ENCODE measurements around the gene ETV5.

Gene ETV5

DNA sequence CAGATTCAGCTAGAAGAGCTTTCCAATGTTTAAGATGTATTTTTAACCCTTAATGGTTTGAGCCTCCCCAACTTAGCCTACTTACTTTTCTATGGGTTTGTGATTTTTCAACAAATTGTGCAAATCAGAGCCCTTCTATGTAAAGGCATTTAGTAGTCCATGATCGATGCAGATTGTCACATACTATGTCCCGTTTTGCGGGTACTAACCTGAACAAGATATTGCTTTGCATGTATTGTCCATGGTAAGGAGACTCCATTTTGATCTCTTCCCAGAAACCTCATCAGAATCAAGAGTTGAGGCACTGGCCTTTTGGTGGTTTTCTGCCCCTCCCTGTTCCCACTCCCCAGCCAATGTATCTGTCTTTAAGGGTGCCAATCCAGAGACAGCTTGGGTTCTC, 60.8 kb downstream of the ETV5 start:
- H3K27ac ChIP-seq: no peak overlapping the region
- TF ChIP-seq, protein P1, sequence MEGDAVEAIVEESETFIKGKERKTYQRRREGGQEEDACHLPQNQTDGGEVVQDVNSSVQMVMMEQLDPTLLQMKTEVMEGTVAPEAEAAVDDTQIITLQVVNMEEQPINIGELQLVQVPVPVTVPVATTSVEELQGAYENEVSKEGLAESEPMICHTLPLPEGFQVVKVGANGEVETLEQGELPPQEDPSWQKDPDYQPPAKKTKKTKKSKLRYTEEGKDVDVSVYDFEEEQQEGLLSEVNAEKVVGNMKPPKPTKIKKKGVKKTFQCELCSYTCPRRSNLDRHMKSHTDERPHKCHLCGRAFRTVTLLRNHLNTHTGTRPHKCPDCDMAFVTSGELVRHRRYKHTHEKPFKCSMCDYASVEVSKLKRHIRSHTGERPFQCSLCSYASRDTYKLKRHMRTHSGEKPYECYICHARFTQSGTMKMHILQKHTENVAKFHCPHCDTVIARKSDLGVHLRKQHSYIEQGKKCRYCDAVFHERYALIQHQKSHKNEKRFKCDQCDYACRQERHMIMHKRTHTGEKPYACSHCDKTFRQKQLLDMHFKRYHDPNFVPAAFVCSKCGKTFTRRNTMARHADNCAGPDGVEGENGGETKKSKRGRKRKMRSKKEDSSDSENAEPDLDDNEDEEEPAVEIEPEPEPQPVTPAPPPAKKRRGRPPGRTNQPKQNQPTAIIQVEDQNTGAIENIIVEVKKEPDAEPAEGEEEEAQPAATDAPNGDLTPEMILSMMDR (IDR thresholded peaks at IDR 0.05): no peak
- TF ChIP-seq ZFX (IDR thresholded peaks at IDR 0.05; ENCODE audit: borderline replicate concordance): no peak

DNA sequence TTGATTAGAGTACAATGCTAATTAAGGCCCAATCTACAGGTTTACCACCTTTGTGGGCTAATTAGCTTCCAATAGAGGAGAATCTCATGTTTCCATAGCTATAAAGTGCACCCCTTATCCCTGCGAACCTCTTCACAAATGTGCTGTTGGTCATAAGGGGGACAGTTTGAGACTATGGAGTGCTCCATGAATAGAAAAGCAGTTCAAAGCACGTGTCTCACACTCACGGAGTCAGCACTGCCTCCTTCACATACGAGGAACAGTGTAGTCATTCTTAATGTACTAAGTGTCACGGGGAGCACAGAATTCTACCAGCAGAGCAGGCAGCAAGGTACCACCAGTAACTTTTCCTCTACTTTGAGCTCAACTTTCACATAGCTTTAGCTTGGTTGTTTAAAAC, 62.1 kb downstream of the ETV5 start:
- TF ChIP-seq ZFX (IDR thresholded peaks at IDR 0.05; ENCODE audit: borderline replicate concordance): no peak
- TF ChIP-seq, protein P1 (IDR thresholded peaks at IDR 0.05): no peak

DNA sequence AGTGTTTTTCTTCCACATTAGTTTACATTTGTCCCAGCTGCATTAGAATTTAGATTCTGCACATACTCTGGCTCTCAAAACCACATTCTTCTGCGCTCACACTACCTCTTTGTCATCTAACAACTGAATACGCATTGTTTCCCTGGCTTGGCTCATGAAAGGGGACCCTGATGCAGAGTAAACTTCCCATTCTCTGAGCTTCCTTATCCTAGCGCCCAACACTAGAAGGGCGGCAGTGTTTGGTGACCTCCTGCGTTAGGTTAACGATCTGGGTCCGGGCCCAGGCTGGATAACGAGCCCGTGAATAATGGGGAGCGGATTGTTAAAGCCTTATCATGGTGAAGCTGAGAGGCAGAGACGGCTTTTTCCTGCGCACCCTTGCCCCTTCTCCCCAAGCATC, 63.9 kb downstream of the ETV5 start:
- TF ChIP-seq, protein P1 (IDR thresholded peaks at IDR 0.05): no peak
- H3K27ac ChIP-seq: no peak overlapping the region

More for the DNA sequence above, 62.1 kb downstream of the ETV5 start:
- no peak overlapping the region for H3K27ac ChIP-seq

DNA sequence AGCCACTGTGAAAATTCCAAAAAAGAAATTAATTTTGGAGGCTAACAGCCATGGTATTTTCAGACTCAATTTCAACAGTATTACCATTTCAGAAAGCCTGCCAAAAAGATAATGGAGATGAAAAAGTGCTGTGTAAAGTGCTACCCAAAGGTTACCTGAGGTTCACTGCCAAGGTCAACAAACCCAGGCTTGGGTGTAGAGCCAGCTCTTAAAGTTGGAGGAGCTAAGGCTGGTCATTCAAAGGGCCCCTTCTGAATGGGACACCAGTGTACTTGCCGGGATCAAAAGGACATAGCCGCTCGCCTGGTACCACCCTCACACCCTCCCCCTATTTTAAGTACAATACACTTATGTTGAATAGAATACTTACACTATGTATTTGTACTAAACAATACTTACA, 64.5 kb downstream of the ETV5 start:
- H3K27ac ChIP-seq: no peak overlapping the region
- TF ChIP-seq ZFX (IDR thresholded peaks at IDR 0.05; ENCODE audit: borderline replicate concordance): no peak
- TF ChIP-seq, protein P1 (IDR thresholded peaks at IDR 0.05): no peak

DNA sequence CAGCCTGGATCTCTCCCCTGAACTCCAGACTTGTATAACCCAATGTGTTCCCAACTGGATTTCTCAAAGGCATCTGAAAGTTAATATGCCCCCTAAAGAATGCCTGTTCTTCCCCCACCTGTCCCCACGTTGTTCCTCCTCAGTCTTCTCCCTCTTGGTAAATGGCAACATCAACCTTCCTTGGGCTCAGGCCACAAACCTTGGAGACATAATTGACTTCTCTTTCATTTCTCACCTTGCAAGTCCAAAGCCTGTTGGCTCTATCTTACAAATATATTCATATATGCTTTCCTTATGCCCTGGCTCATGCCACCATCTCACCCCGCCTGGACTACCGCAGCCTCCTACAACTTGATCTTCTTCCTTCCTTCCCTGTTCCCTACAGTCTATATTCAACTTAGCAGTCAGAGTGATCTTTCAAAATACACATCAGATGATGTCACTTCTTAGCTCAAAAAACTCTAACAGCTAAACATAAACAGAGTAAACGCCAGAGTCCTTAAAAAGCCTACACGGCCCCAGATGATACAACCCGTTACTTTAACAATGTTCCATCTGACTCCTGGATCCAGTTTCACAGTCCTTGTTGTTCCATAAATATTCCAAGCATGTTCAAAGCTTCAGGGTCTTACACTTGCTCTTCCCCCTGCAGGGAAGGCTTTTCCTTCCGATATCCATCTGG, 66.2 kb downstream of the ETV5 start:
- no peak for TF ChIP-seq ZFX (IDR thresholded peaks at IDR 0.05; ENCODE audit: borderline replicate concordance)
- TF ChIP-seq, protein P1 (IDR thresholded peaks at IDR 0.05): no peak
- H3K27ac ChIP-seq: no peak overlapping the region

DNA sequence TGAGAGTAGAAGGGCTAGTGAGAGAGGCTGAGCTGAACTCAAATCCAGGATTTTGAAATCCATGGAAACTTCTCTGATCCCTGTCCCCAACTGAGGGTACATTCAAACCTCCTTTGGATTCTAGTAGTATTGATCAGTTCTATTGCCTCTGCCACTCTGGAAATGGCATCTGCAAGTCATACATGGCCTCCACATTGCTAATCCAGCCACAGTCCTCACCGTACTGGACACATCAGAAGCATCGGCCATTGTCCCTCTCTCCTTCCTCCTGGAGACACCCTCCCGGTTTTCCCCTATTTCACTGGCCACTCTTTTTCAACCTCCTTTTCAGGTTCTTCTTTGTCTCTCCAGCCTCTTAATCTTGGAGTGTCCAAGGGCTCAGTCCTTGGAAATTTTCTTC, 66.9 kb downstream of the ETV5 start:
- no peak for TF ChIP-seq ZFX (IDR thresholded peaks at IDR 0.05; ENCODE audit: borderline replicate concordance)
- TF ChIP-seq, protein P1 (IDR thresholded peaks at IDR 0.05): no peak

DNA sequence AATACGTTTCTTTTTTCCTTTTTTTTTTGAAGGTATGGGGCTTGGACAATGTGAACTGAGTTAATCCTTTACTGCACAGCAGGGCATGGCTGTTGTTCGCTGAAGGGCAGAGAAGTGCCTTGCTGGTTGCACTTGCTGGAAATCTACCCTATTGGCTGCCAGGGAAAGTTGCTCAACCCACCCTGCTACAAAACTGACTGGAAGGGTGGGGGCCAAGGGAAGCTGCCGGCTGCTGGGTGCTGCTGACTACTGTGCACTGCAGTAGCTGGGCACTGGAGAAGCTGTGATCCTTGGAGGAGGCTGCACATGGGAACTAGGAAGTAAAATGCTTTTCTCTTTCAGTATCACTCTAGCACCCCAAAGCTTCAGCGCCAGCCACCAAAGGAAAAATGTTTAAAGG, 70.5 kb downstream of the ETV5 start:
- H3K27ac ChIP-seq: no peak overlapping the region

More for the DNA sequence above, 66.9 kb downstream of the ETV5 start:
- H3K27ac ChIP-seq: no peak overlapping the region

More for the DNA sequence above, 70.5 kb downstream of the ETV5 start:
- no peak for TF ChIP-seq ZFX (IDR thresholded peaks at IDR 0.05; ENCODE audit: borderline replicate concordance)
- TF ChIP-seq, protein P1 (IDR thresholded peaks at IDR 0.05): no peak

All from 22Rv1 (cell line).